ENCODE data around the gene NDUFS4.
"Not testable (repeated sequence)": the region's sequence is repeated elsewhere in the genome, so short reads cannot be mapped to it uniquely, and the experiment has no call there.

The NDUFS4 gene

GRCh38 chr5:53560506-53561191 is at the start of gene NDUFS4:
TSS of gene NDUFS4 (plus strand) at chr5:53560639. CDS start at chr5:53560663, 24 bp downstream.
- no peak for TF ChIP-seq CTCF (conservative IDR thresholded peaks at IDR 0.05; ENCODE audit: low read length)
- DNase-seq (ENCODE audit: low read depth) = peak; percentile 92
- peak within 1 kb of the TSS; percentile 86 for H3K4me3 ChIP-seq (ENCODE audit: low read length)

GRCh38 chr5:53512539-53512938 is 47.9 kb upstream of the NDUFS4 start:
- TF ChIP-seq CTCF (conservative IDR thresholded peaks at IDR 0.05; ENCODE audit: low read length) = no peak
- no peak overlapping the region for H3K4me3 ChIP-seq (ENCODE audit: low read length)
- DNase-seq (ENCODE audit: low read depth) = no peak

GRCh38 chr5:53515988-53516387 is 44.5 kb upstream of the NDUFS4 start:
- no peak overlapping the region for H3K4me3 ChIP-seq (ENCODE audit: low read length)
- TF ChIP-seq CTCF (conservative IDR thresholded peaks at IDR 0.05; ENCODE audit: low read length) = no peak
- no peak for DNase-seq (ENCODE audit: low read depth)

- no peak for DNase-seq (ENCODE audit: low read depth)
- TF ChIP-seq CTCF (conservative IDR thresholded peaks at IDR 0.05; ENCODE audit: low read length) = no peak
- no peak overlapping the region for H3K4me3 ChIP-seq (ENCODE audit: low read length)
Observed at GRCh38 chr5:53520813-53521212, 39.6 kb upstream of the NDUFS4 start.

- DNase-seq (ENCODE audit: low read depth) = peak; percentile 40
- no peak overlapping the region for H3K4me3 ChIP-seq (ENCODE audit: low read length)
- TF ChIP-seq CTCF (conservative IDR thresholded peaks at IDR 0.05; ENCODE audit: low read length) = no peak
Observed at GRCh38 chr5:53537711-53538110, 22.7 kb upstream of the NDUFS4 start.

- not testable (repeated sequence) for DNase-seq (ENCODE audit: low read depth); H3K4me3 ChIP-seq (ENCODE audit: low read length)
Observed at GRCh38 chr5:53540739-53541138, 19.7 kb upstream of the NDUFS4 start.

GRCh38 chr5:53541859-53542258 is 18.6 kb upstream of the NDUFS4 start:
- no peak for DNase-seq (ENCODE audit: low read depth)
- TF ChIP-seq CTCF (conservative IDR thresholded peaks at IDR 0.05; ENCODE audit: low read length) = no peak
- no peak overlapping the region for H3K4me3 ChIP-seq (ENCODE audit: low read length)
